ENCODE results near the gene FOXC1. TPM values are rescaled to one million over a fixed set of nuclear protein-coding genes. Genes with fewer than 3 reads are reported as not detected.

Gene FOXC1
- total RNA-seq, 4 donors from 2014 or later: 8.7 to 19.7 (median 16.8) TPM

DNA sequence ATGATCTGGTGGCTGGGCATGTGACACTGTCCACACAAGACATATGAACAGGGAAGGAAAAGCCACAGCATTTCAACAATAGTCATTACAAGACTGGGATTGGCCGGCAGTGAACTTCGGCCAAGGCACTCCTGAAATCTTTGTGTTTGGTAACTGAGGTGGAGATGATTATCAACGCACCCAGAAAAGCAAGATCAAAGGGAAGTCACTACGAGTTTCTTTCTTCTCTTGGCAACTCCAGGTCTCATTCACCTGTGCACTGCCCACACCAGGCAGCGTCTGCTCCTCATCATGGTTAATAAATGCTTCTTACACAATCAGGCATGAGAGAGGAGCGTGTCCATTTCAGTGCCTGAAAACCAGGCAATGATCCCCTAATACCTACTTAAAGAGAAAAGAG is 20.5 kb upstream of the FOXC1 start:
- no peak for TF ChIP-seq EP300 (IDR thresholded peaks at IDR 0.05)
- TF ChIP-seq, protein P1, sequence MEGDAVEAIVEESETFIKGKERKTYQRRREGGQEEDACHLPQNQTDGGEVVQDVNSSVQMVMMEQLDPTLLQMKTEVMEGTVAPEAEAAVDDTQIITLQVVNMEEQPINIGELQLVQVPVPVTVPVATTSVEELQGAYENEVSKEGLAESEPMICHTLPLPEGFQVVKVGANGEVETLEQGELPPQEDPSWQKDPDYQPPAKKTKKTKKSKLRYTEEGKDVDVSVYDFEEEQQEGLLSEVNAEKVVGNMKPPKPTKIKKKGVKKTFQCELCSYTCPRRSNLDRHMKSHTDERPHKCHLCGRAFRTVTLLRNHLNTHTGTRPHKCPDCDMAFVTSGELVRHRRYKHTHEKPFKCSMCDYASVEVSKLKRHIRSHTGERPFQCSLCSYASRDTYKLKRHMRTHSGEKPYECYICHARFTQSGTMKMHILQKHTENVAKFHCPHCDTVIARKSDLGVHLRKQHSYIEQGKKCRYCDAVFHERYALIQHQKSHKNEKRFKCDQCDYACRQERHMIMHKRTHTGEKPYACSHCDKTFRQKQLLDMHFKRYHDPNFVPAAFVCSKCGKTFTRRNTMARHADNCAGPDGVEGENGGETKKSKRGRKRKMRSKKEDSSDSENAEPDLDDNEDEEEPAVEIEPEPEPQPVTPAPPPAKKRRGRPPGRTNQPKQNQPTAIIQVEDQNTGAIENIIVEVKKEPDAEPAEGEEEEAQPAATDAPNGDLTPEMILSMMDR (IDR thresholded peaks at IDR 0.05): no peak
- no peak for TF ChIP-seq POLR2A (IDR thresholded peaks at IDR 0.05; ENCODE audit: low read depth)
- TF ChIP-seq POLR2AphosphoS5 (IDR thresholded peaks at IDR 0.05): no peak
- no peak for DNase-seq (ENCODE audit: extremely low spot score)
- no peaks in the 10 kb centered on the region for H3K9me3 ChIP-seq
- no peak overlapping the region for H3K4me3 ChIP-seq
- H3K36me3 ChIP-seq: no peaks in the 10 kb centered on the region
- H3K4me1 ChIP-seq: no peaks in the 10 kb centered on the region
- H3K27me3 ChIP-seq: peaks cover 0 to 10% (median 0%) of the 10 kb centered on the region in 4 donors
- H3K27ac ChIP-seq (replicated peaks in 1 of 4): no peak overlapping the region
- 96% methylated on average over 6 of the region's 6 CpGs for WGBS
- intact Hi-C loops (cut with DNase I): no loop called here

- H3K4me1 ChIP-seq: no peaks in the 10 kb centered on the region
- no peak overlapping the region for H3K27ac ChIP-seq (replicated peaks in 1 of 4)
- TF ChIP-seq EP300 (IDR thresholded peaks at IDR 0.05) (no peak), POLR2A (IDR thresholded peaks at IDR 0.05; ENCODE audit: low read depth) (no peak), POLR2AphosphoS5 (IDR thresholded peaks at IDR 0.05) (no peak)
- TF ChIP-seq, protein P1 (IDR thresholded peaks at IDR 0.05): no peak
- intact Hi-C loops (cut with DNase I): loop anchor here (10.0 kb wide), 1 partner anchor 1154 kb away; no protein-coding TSS in a partner anchor
- no peaks in the 10 kb centered on the region for H3K9me3 ChIP-seq
- 98% methylated on average over 8 of the region's 9 CpGs for WGBS
- no peak for DNase-seq (ENCODE audit: extremely low spot score)
- peaks cover 0 to 24% (median 3%) of the 10 kb centered on the region in 4 donors for H3K27me3 ChIP-seq
- no peak overlapping the region for H3K4me3 ChIP-seq
- no peaks in the 10 kb centered on the region for H3K36me3 ChIP-seq
Observed at GRCh38 chr6:1590580-1590979, 19.1 kb upstream of the FOXC1 start.

GRCh38 chr6:1591243-1591642 is 18.5 kb upstream of the FOXC1 start:
- WGBS: 92% methylated on average over 5 of the region's 5 CpGs
- intact Hi-C loops (cut with DNase I): loop anchor here (10.0 kb wide), 1 partner anchor 1154 kb away; no protein-coding TSS in a partner anchor
- Histone ChIP-seq H3K4me1 (peaks cover 4 to 5% (median 5%) of the 10 kb centered on the region in 4 donors), H3K27ac (replicated peaks in 1 of 4) (no peak overlapping the region), H3K36me3 (no peaks in the 10 kb centered on the region), H3K9me3 (no peaks in the 10 kb centered on the region), H3K27me3 (peaks cover 0 to 30% (median 5%) of the 10 kb centered on the region in 4 donors), H3K4me3 (no peak overlapping the region)
- TF ChIP-seq, protein P1 (IDR thresholded peaks at IDR 0.05): no peak
- TF ChIP-seq EP300 (IDR thresholded peaks at IDR 0.05): no peak
- no peak for TF ChIP-seq POLR2AphosphoS5 (IDR thresholded peaks at IDR 0.05)
- no peak for TF ChIP-seq POLR2A (IDR thresholded peaks at IDR 0.05; ENCODE audit: low read depth)
- DNase-seq (ENCODE audit: extremely low spot score): no peak

DNA sequence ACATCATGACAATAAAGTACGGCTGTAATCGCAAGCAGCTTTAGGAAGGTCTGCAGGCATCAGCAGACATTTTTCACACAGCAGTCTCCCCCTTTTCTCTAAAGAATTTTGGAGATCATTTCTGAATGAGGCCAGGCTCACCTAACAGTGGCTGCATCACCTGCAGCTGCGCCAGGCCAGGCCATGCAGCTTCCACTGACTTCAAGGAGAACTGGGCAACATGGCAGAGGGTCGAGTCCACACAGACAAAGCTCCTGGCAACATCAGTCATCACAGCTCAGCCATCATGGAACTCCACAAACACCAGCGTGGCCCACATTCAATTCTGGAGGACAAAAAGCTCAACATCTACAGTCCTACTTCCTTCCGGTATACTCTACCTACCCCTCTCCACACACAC is 17.8 kb upstream of the FOXC1 start:
- Histone ChIP-seq H3K27ac (replicated peaks in 1 of 4) (no peak overlapping the region), H3K36me3 (no peaks in the 10 kb centered on the region), H3K4me1 (peaks cover 6 to 10% (median 8%) of the 10 kb centered on the region in 4 donors), H3K4me3 (no peak overlapping the region), H3K9me3 (no peaks in the 10 kb centered on the region), H3K27me3 (peaks cover 0 to 30% (median 5%) of the 10 kb centered on the region in 4 donors)
- no peak for DNase-seq (ENCODE audit: extremely low spot score)
- TF ChIP-seq EP300 (IDR thresholded peaks at IDR 0.05) (no peak), POLR2A (IDR thresholded peaks at IDR 0.05; ENCODE audit: low read depth) (no peak), POLR2AphosphoS5 (IDR thresholded peaks at IDR 0.05) (no peak)
- TF ChIP-seq, protein P1 (IDR thresholded peaks at IDR 0.05): no peak
- intact Hi-C loops (cut with DNase I): loop anchor here (10.0 kb wide), 1 partner anchor 1153 kb away; no protein-coding TSS in a partner anchor
- 91% methylated on average over 6 of the region's 6 CpGs for WGBS

DNA sequence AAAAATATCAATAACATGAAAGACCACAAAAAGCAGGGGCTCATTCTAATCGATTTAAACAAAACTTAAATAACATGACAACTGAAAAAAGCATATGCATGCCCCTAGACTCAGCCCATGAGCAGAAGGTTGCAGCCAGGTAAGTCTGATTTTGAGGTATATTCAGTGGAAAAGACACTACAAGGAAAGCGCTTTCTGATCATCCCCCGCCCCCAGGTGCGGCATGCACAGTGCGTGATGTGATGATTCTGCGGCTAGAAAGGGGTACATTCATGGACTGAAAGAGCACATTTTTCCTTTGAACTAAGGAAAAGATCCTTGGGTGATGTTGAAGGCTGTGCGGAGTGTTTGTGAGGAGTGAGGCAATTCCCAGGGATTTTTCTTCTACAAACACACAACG is 16.9 kb upstream of the FOXC1 start:
- peaks cover 0 to 30% (median 7%) of the 10 kb centered on the region in 4 donors for H3K27me3 ChIP-seq

More for the DNA sequence above, 16.9 kb upstream of the FOXC1 start:
- TF ChIP-seq POLR2A (IDR thresholded peaks at IDR 0.05; ENCODE audit: low read depth) (no peak), POLR2AphosphoS5 (IDR thresholded peaks at IDR 0.05) (no peak), EP300 (IDR thresholded peaks at IDR 0.05) (no peak)
- TF ChIP-seq, protein P1 (IDR thresholded peaks at IDR 0.05): no peak
- intact Hi-C loops (cut with DNase I): loop anchor here (10.0 kb wide), 1 partner anchor 1152 kb away; no protein-coding TSS in a partner anchor
- no peak overlapping the region for H3K4me3 ChIP-seq
- DNase-seq (ENCODE audit: extremely low spot score): no peak
- 94% methylated on average over 8 of the region's 8 CpGs for WGBS
- H3K4me1 ChIP-seq: peaks cover 6 to 10% (median 8%) of the 10 kb centered on the region in 4 donors
- H3K9me3 ChIP-seq: no peaks in the 10 kb centered on the region
- no peaks in the 10 kb centered on the region for H3K36me3 ChIP-seq
- H3K27ac ChIP-seq (replicated peaks in 1 of 4): no peak overlapping the region
